ENCODE measurements around the gene OS9.

- no peak for TF ChIP-seq CTCF (IDR thresholded peaks at IDR 0.05)
- no peak for TF ChIP-seq POLR2AphosphoS5 (IDR thresholded peaks at IDR 0.05; ENCODE audit: low read depth, low read length)
- TF ChIP-seq REST (IDR thresholded peaks at IDR 0.05; ENCODE audit: insufficient read depth in 1 of 2, low read depth in 2 of 2, low read length in 1 of 2) = no peak
- no peak for TF ChIP-seq TCF7L2 (IDR thresholded peaks at IDR 0.05; ENCODE audit: low read depth, low read length)
These were observed 644 bp upstream of the OS9 start for GRCh38 chr12:57693317-57693658.
